ENCODE measurements around the gene R3HDM1.

DNA sequence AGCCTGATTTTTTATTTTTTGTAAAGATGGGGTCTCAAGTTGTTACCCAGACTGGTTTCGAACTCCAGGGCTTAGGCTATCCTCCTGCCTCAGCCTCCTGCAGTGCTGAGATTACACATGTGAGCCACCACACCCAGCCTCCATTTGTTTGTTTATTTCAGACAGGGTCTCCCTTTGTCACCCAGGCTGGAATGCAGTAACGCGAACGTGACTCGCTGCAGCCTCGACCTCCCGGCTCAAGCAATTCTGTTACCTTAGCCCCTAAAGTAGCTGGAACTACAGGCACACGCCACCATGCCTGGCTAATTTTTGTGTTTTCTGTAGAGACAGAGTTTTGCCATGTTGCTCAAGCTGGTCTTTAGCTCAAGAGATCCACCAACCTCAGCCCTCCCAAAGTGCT, 237.6 kb downstream of the R3HDM1 start:
- TF ChIP-seq GATA2 (IDR thresholded peaks at IDR 0.05; ENCODE audit: low read depth, low read length) (no peak), GATA3 (IDR thresholded peaks at IDR 0.05; ENCODE audit: low read depth, low read length) (no peak)

Measured in SH-SY5Y (cell line).